ENCODE results near the gene CDKN3.

CDKN3 gene

GRCh38 chr14:54465654-54466053, 68.8 kb downstream of the CDKN3 start:
- Histone ChIP-seq H3K27me3 (ENCODE audit: insufficient read depth, poor library complexity, severe bottlenecking) (no peaks in the 10 kb centered on the region), H3K4me3 (replicated peaks; ENCODE audit: insufficient read depth, low read length) (no peak overlapping the region), H3K27ac (replicated peaks) (no peak overlapping the region)
- TF ChIP-seq REST (IDR thresholded peaks at IDR 0.05; ENCODE audit: insufficient replicate concordance, low read depth) (no peak), GABPA (IDR thresholded peaks at IDR 0.05; ENCODE audit: low read depth) (no peak), SPI1 (IDR thresholded peaks at IDR 0.05; ENCODE audit: borderline replicate concordance, low read depth) (no peak), POLR2AphosphoS5 (IDR thresholded peaks at IDR 0.05; ENCODE audit: low read depth) (no peak), CTCF (IDR thresholded peaks at IDR 0.05; ENCODE audit: insufficient read depth, low read length) (no peak)
- DNase-seq (ENCODE audit: low read depth in 1 of 2, low spot score in 1 of 2) = no peak

- H3K27ac ChIP-seq (replicated peaks) = no peak overlapping the region
- no peak for DNase-seq (ENCODE audit: low read depth in 1 of 2, low spot score in 1 of 2)
- no peak for TF ChIP-seq REST (IDR thresholded peaks at IDR 0.05; ENCODE audit: insufficient replicate concordance, low read depth)
- TF ChIP-seq SPI1 (IDR thresholded peaks at IDR 0.05; ENCODE audit: borderline replicate concordance, low read depth) = no peak
- no peak for TF ChIP-seq CTCF (IDR thresholded peaks at IDR 0.05; ENCODE audit: insufficient read depth, low read length)
- TF ChIP-seq GABPA (IDR thresholded peaks at IDR 0.05; ENCODE audit: low read depth) = no peak
- no peak for TF ChIP-seq POLR2AphosphoS5 (IDR thresholded peaks at IDR 0.05; ENCODE audit: low read depth)
- H3K27me3 ChIP-seq (ENCODE audit: insufficient read depth, poor library complexity, severe bottlenecking) = no peaks in the 10 kb centered on the region
- H3K4me3 ChIP-seq (replicated peaks; ENCODE audit: insufficient read depth, low read length) = no peak overlapping the region
Measured at GRCh38 chr14:54467280-54467679, 70.5 kb downstream of the CDKN3 start.

Measured in HL-60 (cell line).